Activated CD4-positive, alpha-beta T cell treated with anti-CD3 and anti-CD28 coated beads, Interleukin-2, amount 50 U/mL, for 1 hour (primary cell): ENCODE measurements around the gene INCA1.

Experiments used
- DNase-seq: peaks from one replicate; pipeline ENCODE4 v3.0.0-alpha.2; 2020

The INCA1 gene

DNA sequence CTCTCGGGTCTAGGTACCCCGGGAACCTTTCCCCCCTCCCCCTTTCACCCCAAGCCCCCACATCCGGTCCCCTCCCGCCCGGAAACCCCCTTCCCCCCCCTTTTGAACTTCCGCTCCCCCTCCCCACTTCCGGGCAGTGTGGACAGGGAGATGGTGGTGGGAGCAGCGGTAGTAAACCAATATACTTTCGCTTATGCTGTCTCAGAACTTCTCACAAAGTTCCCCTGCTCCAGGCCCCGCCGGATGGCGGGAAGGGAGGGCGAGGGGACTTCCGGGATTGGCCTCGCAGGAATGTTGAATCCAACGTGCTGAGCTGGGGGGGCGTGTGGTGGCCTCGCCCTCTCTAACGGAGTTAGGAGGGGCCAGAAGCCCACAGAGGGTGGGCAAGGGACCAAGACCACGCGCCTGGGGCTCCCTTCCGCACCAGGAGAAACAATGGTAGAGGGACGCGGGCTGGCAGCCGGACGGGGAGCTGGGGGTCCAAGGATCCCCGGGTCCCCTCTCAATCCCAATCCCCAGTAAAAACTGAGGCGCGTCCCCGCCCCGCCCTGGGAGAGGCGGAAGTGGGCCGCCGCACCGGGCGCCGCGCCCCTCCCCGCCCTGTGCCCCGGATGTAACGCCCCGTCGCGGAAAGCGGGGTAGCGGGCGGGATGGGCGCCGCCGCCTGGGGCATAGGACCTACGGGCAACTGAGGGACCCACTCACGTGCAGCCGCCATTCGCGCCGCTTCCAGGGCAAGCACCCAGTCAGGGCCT, 49.7 kb downstream of the INCA1 start:
- peak; percentile 61 for DNase-seq

GRCh38 chr17:4947010-4947410, 50.3 kb downstream of the INCA1 start:
- DNase-seq, result no peak

GRCh38 chr17:4946312-4946976, 50.9 kb downstream of the INCA1 start:
- no peak for DNase-seq

DNA sequence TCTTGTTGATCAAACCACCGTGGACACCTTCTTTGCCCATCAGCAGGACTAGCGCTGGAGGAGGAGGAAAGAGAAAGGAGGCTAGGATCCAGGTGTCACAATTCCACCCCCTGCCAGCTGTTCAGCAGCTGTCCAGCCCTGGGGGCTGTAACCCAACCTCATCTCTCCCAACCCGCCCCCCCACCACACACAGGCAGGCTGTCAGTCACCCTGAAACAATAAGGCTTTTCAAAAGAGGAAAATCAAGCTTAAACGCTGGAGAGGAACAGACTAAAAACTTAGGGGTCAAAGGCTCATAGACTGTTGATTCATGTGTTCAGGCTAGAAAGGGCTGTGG, 51.4 kb downstream of the INCA1 start:
- no peak for DNase-seq

DNA sequence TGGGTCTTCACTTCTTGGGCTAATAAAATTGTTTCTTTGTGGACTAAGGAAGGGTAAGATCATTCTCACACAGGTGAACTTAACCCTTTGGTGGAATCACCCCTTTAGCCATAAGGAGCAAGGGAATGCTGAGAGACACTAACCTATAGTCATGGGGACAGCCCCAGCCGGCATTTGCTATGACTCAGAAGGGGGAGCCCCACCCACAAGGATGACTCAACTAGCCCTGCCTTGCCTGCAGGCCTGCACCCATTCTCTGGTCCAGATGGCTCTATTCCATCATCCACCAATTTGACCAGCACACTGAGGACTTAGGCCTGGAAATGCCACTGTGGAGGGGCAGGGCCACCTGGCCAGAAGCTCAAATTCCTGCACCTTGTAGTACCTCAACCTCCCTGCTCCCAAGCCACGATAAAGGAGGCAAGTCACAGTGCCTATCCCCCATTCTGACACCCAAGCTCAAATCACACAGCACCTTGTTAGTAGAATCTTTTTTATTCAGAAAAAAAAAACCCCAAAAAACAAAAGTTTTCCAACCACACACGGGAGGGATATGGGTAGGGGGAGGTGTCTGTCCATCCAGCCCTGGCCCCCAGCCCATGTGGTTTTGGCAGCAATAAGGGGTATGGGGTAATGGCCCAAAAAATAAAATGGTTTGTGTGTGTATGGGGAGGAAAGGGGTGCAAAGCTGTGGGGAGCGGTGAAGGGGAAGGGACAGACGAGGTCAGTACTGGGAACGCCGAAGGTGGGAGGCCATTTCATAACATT, 52.0 kb downstream of the INCA1 start:
- peak; percentile 72 for DNase-seq

- no peak for DNase-seq
Measured at GRCh38 chr17:4944554-4945175, 52.7 kb downstream of the INCA1 start.

DNA sequence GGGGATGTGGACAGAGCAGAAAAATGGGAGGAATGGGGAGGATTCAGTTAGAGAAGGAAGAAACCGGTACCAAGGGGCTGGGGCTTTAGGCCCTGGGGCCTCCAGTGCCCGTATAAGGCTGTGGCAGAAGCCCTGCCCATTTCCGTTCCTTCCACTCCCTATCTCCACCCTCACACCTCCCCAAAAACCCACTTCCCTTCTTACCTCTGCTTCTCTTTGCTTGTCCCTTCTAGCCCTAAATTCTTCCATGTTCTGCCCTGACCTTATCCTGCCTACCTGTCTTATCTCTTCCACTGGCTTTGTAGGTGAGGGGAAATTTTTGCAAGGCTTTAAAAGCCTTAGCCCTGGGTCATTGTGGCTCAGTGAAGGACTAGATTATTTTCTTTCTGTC, 53.2 kb downstream of the INCA1 start:
- DNase-seq, result no peak

GRCh38 chr17:4942760-4943508, 54.4 kb downstream of the INCA1 start:
- no peak for DNase-seq

- DNase-seq, result no peak
Measured at GRCh38 chr17:4941319-4941610, 56.1 kb downstream of the INCA1 start.

GRCh38 chr17:4940555-4941318, 56.6 kb downstream of the INCA1 start:
- DNase-seq, result peak; percentile 20

- DNase-seq, result peak; percentile 92
Measured at GRCh38 chr17:4939796-4940554, 57.3 kb downstream of the INCA1 start, which contains the start of the genes RNF167 and SLC25A11. Gene RNF167 (plus strand): TSS chr17:4940268. CDS start chr17:4940910, 642 bp downstream. Gene SLC25A11 (minus strand): TSS chr17:4940046. CDS start chr17:4939910, 136 bp downstream.

DNA sequence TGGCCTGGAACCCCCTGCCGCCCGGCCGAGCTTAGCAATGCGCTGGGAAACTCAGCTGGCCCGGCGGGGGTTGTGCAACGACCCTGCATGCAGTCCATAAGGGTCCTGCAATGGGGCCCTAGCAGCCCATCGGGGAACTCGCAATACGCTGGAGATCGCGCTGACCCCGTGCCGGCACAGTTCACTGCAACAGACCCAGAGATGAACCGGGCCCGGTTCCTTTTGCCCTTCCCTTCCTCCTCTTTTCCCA, 57.9 kb downstream of the INCA1 start:
- no peak for DNase-seq

DNA sequence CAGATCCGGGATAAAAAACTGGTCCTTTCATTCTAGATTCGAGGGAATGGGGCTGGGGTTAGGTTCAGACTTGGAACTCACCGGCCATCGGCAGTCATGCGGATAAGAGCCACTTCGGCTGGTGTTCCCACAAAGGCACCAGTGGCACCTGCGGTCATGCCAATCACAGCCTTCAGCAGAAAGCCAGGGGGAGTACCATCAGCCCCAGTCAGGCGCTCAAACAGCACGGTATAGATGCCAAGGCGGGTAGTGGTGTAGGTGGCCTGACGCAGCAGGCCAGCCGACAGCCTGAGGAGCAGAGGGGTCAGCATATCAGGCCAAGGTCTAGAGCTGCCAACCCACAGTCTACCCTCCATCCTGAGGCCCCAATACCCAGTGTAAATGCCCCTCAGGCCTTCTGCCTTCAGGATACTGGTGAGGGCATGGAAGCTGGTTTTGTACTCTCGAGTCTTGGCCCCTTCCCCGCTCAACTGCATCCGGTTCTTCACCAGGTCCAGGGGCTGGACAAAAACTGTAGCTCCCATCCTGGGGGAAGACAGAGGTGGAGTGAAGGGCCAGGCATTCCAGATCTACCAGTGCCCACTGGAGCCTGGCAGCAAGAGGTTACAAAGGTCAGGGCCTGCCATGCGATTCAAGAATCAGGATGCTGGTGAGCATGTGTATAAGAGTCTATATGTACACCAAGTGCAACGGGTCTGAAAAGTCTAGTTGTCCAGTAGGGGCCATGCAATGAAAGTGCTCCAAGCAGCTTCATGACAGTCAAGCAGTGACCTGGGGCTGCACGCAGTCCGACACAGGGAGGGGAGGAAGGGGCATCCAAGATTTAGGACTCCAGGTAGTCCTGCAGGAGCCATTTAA, 58.4 kb downstream of the INCA1 start:
- no peak for DNase-seq
